Measurements from ENCODE around the gene ODAD3. TPM values are rescaled to one million over a fixed set of nuclear protein-coding genes. Genes with fewer than 3 reads are reported as not detected.

ODAD3 gene
- total RNA-seq, 1 donor from 2014 or later: 2.6 TPM

DNA sequence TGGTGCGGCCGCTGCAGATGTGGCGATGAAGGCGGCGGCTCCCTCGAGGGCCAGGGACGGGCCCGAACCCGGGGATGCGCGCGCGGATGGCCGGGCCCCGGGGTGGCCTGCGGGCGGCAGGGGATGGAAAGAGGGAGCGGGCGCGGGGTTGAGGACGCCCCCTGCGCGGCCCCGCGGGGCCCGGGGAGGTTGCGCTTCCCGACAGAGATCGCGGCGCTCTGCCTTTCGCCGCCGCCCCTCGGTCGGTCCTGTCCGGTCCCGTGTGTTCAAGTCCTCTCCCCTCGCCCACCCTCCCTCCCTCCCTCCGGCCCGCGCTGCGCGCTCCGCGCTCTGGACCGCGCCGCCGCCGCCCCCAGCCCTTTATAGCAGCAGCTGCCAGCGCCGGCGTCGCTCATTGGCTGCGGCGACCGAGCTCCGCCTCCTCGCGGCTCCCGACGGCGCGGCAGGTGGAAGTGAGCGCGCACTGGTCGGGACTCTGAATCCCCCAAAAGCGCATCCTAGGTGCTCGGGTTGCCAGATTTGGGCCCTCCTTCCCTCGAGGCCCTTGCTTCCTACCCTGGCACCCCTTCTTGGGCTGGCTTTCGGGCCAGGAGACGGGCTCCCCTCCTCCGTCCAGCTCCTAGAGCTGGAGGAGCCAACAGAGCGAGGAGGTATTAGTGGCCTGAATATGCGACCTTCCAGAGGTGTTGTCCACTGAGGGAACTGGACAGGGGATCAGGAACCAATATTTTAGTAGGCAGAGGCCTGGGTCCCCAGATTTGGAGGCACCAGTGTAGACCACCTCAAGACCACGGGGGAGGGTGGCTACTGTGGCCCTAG lies 46.0 kb upstream of the ODAD3 start, which contains the start of gene ELAVL3:
ELAVL3 (minus strand) TSS at position 332 of the 819 bp plus-strand sequence. CDS start 438 bp downstream, outside the sequence.
- TF ChIP-seq, protein P1, sequence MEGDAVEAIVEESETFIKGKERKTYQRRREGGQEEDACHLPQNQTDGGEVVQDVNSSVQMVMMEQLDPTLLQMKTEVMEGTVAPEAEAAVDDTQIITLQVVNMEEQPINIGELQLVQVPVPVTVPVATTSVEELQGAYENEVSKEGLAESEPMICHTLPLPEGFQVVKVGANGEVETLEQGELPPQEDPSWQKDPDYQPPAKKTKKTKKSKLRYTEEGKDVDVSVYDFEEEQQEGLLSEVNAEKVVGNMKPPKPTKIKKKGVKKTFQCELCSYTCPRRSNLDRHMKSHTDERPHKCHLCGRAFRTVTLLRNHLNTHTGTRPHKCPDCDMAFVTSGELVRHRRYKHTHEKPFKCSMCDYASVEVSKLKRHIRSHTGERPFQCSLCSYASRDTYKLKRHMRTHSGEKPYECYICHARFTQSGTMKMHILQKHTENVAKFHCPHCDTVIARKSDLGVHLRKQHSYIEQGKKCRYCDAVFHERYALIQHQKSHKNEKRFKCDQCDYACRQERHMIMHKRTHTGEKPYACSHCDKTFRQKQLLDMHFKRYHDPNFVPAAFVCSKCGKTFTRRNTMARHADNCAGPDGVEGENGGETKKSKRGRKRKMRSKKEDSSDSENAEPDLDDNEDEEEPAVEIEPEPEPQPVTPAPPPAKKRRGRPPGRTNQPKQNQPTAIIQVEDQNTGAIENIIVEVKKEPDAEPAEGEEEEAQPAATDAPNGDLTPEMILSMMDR (IDR thresholded peaks at IDR 0.05; ENCODE audit: partially characterized antibody, unreplicated experiment): peak; percentile 69
- peak within 1 kb of the TSS; percentile 78 for H3K27ac Mint-ChIP-seq (ENCODE audit: unreplicated experiment)
- DNase-seq: peak; percentile 91
- peaks cover 31% of the 10 kb centered on the region for H3K27me3 Mint-ChIP-seq (ENCODE audit: unreplicated experiment)
- H3K36me3 Mint-ChIP-seq (ENCODE audit: unreplicated experiment): peaks cover 10% of the 10 kb centered on the region
- H3K4me3 Mint-ChIP-seq (ENCODE audit: unreplicated experiment): peak within 1 kb of the TSS; percentile 82
- H3K9me3 Mint-ChIP-seq (ENCODE audit: unreplicated experiment): peaks cover 27% of the 10 kb centered on the region
- peaks cover 18% of the 10 kb centered on the region for H3K4me1 Mint-ChIP-seq (ENCODE audit: low read depth, unreplicated experiment)

DNA sequence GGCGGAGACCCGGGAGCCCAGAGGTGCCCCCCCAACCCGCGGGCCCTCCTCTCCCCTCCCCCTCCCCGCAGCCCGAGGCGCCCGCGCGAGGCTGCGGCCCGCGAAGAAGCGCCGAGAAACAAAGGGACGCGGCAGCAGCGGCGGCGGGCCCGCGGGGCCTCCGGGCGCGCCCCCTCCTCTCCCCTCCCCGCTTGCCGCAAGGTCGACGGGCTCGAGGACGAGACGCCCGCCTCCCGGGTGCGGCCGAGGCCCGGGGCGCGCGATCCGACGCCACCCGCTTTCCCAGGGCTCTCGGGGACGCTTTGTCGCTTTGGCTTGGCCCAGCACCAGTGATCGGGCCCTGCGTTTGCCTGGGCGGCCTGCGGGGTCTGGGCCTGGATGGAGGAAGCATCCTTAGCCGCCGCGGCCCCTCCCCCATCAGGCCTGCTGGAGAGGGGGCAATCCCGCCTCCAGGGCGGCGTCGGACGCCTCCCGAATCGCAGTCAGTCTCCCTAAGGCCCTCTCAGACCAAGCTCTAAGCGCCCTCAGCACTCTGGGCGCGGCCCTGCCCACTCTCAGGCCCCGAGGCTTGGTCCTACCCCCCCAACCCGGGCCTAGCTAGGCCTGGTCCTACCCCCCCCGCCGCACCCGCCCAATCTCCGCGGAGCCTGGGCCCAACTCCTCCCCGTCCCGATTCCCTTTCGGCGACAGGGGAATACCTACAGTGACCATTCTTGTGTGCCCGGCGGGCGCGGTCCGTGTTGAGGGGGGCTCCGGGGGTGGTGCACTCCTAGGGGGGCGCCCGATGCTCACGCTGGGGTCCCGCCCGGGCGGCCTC lies 45.2 kb upstream of the ODAD3 start:
- Mint-ChIP-seq H3K27me3 (ENCODE audit: unreplicated experiment) (peaks cover 31% of the 10 kb centered on the region), H3K36me3 (ENCODE audit: unreplicated experiment) (peaks cover 10% of the 10 kb centered on the region), H3K27ac (ENCODE audit: unreplicated experiment) (peak overlapping the region; percentile 22), H3K9me3 (ENCODE audit: unreplicated experiment) (peaks cover 28% of the 10 kb centered on the region), H3K4me1 (ENCODE audit: low read depth, unreplicated experiment) (peaks cover 21% of the 10 kb centered on the region), H3K4me3 (ENCODE audit: unreplicated experiment) (peak overlapping the region; percentile 52)
- DNase-seq: peak; percentile 78
- TF ChIP-seq, protein P1 (IDR thresholded peaks at IDR 0.05; ENCODE audit: partially characterized antibody, unreplicated experiment): no peak

DNA sequence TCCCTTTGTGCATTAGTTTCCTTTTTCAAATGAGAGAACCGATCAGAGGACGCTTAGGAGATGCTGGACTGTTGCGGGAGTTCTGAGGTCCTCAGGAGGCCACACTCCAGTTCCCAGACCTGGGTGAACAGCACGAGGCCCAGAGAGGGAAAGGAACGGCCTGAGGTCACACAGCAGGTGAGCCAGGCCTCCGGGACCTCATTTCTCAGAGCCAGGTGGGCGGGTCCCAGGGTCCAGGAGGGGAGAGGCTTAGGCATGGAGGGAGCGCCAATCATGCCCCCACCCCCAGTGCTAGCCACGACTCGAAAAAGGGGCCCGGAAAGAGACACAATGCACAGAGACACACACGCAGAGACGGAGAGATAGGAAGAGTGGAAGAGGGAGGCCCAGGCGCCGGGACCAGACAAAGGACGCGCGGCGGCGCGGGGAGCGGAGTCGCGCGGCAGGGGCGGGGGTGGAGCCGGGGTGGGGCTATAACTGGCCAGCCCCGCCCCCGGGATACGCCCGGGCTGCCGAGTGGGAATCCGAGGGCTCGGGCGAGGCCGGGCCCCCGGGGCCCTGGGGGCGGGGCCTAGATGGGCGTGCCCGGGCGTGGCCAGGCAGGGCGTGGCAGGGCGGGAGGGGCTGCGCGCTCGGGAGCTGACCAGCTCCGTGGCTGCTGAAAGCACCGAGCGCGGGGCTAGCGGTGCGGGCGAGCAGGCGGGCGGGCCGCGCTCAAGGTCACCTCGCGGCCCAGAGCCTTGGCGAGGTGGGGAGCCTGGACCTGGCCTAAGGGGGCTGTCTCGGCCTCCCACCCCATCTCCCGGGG lies 44.4 kb upstream of the ODAD3 start:
- DNase-seq: peak; percentile 99
- TF ChIP-seq, protein P1 (IDR thresholded peaks at IDR 0.05; ENCODE audit: partially characterized antibody, unreplicated experiment): no peak
- H3K27me3 Mint-ChIP-seq (ENCODE audit: unreplicated experiment): peaks cover 31% of the 10 kb centered on the region

DNA sequence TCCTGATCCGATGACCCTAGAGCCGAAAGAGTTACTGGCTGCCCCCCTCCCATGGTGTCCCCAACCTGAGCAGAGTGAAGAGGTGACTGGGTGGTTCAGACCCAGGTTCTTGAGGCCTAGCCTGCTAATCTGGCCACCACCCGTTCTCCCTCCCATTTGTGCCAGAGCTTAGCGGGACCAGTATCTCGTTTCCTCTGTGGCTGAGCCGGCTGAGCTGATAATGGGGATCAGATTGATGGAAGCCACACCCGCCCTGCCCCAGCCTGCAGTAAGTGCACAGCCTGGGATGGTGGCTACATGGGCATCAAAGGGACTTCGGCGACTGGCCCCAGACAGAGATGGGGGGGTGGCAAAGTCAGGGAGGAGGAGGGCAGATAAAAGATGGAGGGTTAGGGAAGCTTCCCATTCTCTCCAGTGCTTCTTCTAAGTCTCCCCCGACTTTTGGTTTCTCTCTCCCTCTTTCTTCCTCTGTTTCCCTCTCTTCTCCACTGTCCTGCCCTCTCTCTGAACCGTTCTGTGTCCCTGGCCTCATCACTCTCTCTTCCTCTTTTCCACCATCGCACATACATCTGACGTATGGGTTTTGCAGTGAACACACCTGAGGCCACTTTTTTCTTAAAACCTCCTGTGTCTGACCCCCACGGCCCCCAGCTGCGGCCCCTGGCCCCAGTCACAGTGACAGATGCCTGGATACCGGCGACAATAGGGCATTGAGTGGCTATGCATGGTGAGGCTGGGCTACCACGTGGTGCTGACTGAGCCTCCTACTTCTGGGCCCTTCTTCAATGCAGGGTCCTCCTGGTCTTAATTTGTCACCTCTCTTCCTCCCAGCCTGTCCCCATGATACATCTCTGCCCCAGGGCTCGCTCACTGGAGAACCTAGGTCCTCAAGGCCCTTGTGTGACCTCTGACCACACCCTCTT lies 43.5 kb upstream of the ODAD3 start:
- no peak for DNase-seq
- H3K4me3 Mint-ChIP-seq (ENCODE audit: unreplicated experiment): peak overlapping the region; percentile 90
- H3K36me3 Mint-ChIP-seq (ENCODE audit: unreplicated experiment): peaks cover 10% of the 10 kb centered on the region
- TF ChIP-seq, protein P1 (IDR thresholded peaks at IDR 0.05; ENCODE audit: partially characterized antibody, unreplicated experiment): no peak
- H3K27me3 Mint-ChIP-seq (ENCODE audit: unreplicated experiment): peaks cover 28% of the 10 kb centered on the region
- H3K27ac Mint-ChIP-seq (ENCODE audit: unreplicated experiment): peak overlapping the region; percentile 99
- H3K9me3 Mint-ChIP-seq (ENCODE audit: unreplicated experiment): peaks cover 31% of the 10 kb centered on the region
- H3K4me1 Mint-ChIP-seq (ENCODE audit: low read depth, unreplicated experiment): peaks cover 24% of the 10 kb centered on the region

More for the DNA sequence above, 44.4 kb upstream of the ODAD3 start:
- Mint-ChIP-seq H3K27ac (ENCODE audit: unreplicated experiment) (peak overlapping the region; percentile 99), H3K36me3 (ENCODE audit: unreplicated experiment) (peaks cover 10% of the 10 kb centered on the region), H3K4me1 (ENCODE audit: low read depth, unreplicated experiment) (peaks cover 22% of the 10 kb centered on the region), H3K4me3 (ENCODE audit: unreplicated experiment) (peak overlapping the region; percentile 90), H3K9me3 (ENCODE audit: unreplicated experiment) (peaks cover 28% of the 10 kb centered on the region)

Measured in glutamatergic neuron (in vitro differentiated cells).